ENCODE data around the gene ABHD11. TPM values are rescaled to one million over a fixed set of nuclear protein-coding genes. Genes with fewer than 3 reads are reported as not detected.
A peak's percentile ranks its signal among the peaks of the same experiment; 100 is the strongest.

Gene ABHD11
- total and polyA plus RNA-seq, 9 of the 15 experiments (the other 6 are each of a cell fraction or from before 2014, with no cell fraction given), result 7.7 to 44.2 (median 18.9) TPM

- TF ChIP-seq PRDM10 (IDR thresholded peaks at IDR 0.05; ENCODE audit: partially characterized antibody) (peak; percentile 13), VEZF1 (CRISPR knock-in tag; IDR thresholded peaks at IDR 0.05) (peak; percentile 77), HDAC2 (IDR thresholded peaks at IDR 0.05) (peak; percentile 83), CGGBP1 (CRISPR knock-in tag; IDR thresholded peaks at IDR 0.05) (no peak), TOE1 (IDR thresholded peaks at IDR 0.05; ENCODE audit: borderline replicate concordance) (peak; percentile 53; the same call in 1 of the 2 replicates), TOE1 (CRISPR knock-in tag; IDR thresholded peaks at IDR 0.05; ENCODE audit: borderline replicate concordance, low read depth) (no peak), ZBTB2 (IDR thresholded peaks at IDR 0.05) (peak; percentile 40; the same call in 1 of the 2 replicates), CBFA2T2 (conservative IDR thresholded peaks at IDR 0.05) (peak; percentile 98), NEUROD1 (IDR thresholded peaks at IDR 0.05; ENCODE audit: borderline replicate concordance, low read depth, low read length, partially characterized antibody) (peak; percentile 36), TEAD4 (IDR thresholded peaks at IDR 0.05; ENCODE audit: low read length) (peak; percentile 92), TEAD4 (CRISPR knock-in tag; IDR thresholded peaks at IDR 0.05; ENCODE audit: borderline replicate concordance) (no peak), RCOR1 (IDR thresholded peaks at IDR 0.05; ENCODE audit: borderline replicate concordance in 1 of 2, low read depth in 2 of 2, low read length in 2 of 2) (peak; percentile 92 to 94), ZNF316 (IDR thresholded peaks at IDR 0.05) (peak; percentile 84), ZNF449 (CRISPR knock-in tag; IDR thresholded peaks at IDR 0.05) (0 out of 2 replicates have a peak, but pooled peaks have one; percentile 47), ZKSCAN1 (IDR thresholded peaks at IDR 0.05; ENCODE audit: low read depth, low read length) (0 out of 2 replicates have a peak, but pooled peaks have one; percentile 18), DPF2 (IDR thresholded peaks at IDR 0.05) (peak; percentile 94), CBFA2T3 (IDR thresholded peaks at IDR 0.05) (peak; percentile 98)
Measured at GRCh38 chr7:73715648-73716317, 22.8 kb downstream of the ABHD11 start (continued).

All from K562 (cell line).